ENCODE results near the gene TAF11L10. TPM values are rescaled to one million over a fixed set of nuclear protein-coding genes. Genes with fewer than 3 reads are reported as not detected.
"Not testable (repeated sequence)": the region's sequence is repeated elsewhere in the genome, so short reads cannot be mapped to it uniquely, and the experiment has no call there.

Gene TAF11L10
- total and polyA plus RNA-seq, 2 of the 4 experiments (the other 2 are of a cell fraction) = not detected

DNA sequence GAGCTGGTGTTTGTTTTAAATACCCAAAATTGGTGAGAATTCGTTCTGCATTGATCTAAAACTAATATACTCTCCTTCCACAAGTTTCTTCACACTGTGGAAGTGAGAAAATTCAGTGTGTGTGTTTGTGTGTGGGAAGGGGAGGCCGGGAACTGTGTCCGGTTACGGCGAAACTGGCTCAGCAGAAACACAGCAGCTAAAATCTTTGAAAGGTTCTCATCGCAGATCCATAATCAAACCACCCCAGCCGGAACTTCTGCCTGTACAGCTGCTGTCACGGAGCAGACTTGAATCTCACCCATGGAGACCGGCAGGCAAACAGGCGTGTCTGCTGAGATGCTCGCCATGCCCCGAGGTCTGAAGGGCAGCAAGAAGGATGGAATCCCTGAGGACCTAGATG lies 34.2 kb upstream of the TAF11L10 start, which contains the start of gene TAF11L13:
Gene TAF11L13 (plus strand): TSS at position 301 of the 400 bp plus-strand sequence.
- H3K9me3 ChIP-seq (ENCODE audit: control insufficient read depth, insufficient read depth, low read length); H2BK20ac ChIP-seq (ENCODE audit: low read depth, low read length); H2AK9ac ChIP-seq (replicated peaks; ENCODE audit: low read depth, low read length, poor library complexity); H2BK120ac ChIP-seq (ENCODE audit: low read depth, low read length); H3K23ac ChIP-seq (ENCODE audit: low read depth, low read length); H3K4ac ChIP-seq (ENCODE audit: low read depth, low read length); intact Hi-C loops (cut with micrococcal nuclease); H3K4me1 ChIP-seq (ENCODE audit: control insufficient read depth, insufficient read depth, low read length); in situ Hi-C loops (cut with MboI; ENCODE audit: low sequenced_read_pairs); H3K4me3 ChIP-seq (ENCODE audit: insufficient read depth, low read depth, low read length); H2AK5ac ChIP-seq (ENCODE audit: low read depth, low read length); H3K36me3 ChIP-seq (ENCODE audit: control insufficient read depth, insufficient read depth, low read length); dilution Hi-C loops (cut with HindIII; ENCODE audit: low sequenced_read_pairs, unreplicated experiment); H3K27ac ChIP-seq (ENCODE audit: insufficient read depth, low read length); H3K9ac ChIP-seq (ENCODE audit: low read depth, low read length); BruUV-seq (replicated peaks); ATAC-seq (ENCODE audit: low read depth); H4K91ac ChIP-seq (ENCODE audit: insufficient read depth, low read depth, low read length); H4K8ac ChIP-seq (ENCODE audit: low read depth in 2 of 2, low read length in 2 of 2); DNase-seq; H3K14ac ChIP-seq (replicated peaks; ENCODE audit: low read depth, low read length); H4K20me1 ChIP-seq (ENCODE audit: insufficient read depth, low read length); H3K4me2 ChIP-seq (ENCODE audit: low read depth, low read length); H3K79me1 ChIP-seq (ENCODE audit: low read depth in 1 of 2, low read length in 2 of 2); H2BK5ac ChIP-seq (ENCODE audit: low read depth, low read length, poor library complexity, severe bottlenecking); POLR2A ChIA-PET (ENCODE audit: unreplicated experiment); H2AFZ ChIP-seq (replicated peaks; ENCODE audit: low read length, poor library complexity); H3K9me1 ChIP-seq (ENCODE audit: insufficient read depth, low read length); H2BK15ac ChIP-seq (ENCODE audit: low read depth, low read length); CTCF ChIA-PET; H3K56ac ChIP-seq (ENCODE audit: extremely low read depth, insufficient read depth, low read length); H4K5ac ChIP-seq (ENCODE audit: low read depth, low read length); H3K27me3 ChIP-seq (ENCODE audit: control insufficient read depth, insufficient read depth, low read length); H3K18ac ChIP-seq (ENCODE audit: low read depth, low read length): not testable (repeated sequence)
- no CpG with 5 or more reads among the region's 12 CpGs for WGBS, 2 experiments (ENCODE audit: extremely low coverage in 2 of 2, insufficient read length in 1 of 2)
